Measurements from ENCODE around the gene APOL1.
"Not testable (repeated sequence)": the region's sequence is repeated elsewhere in the genome, so short reads cannot be mapped to it uniquely, and the experiment has no call there.

DNA sequence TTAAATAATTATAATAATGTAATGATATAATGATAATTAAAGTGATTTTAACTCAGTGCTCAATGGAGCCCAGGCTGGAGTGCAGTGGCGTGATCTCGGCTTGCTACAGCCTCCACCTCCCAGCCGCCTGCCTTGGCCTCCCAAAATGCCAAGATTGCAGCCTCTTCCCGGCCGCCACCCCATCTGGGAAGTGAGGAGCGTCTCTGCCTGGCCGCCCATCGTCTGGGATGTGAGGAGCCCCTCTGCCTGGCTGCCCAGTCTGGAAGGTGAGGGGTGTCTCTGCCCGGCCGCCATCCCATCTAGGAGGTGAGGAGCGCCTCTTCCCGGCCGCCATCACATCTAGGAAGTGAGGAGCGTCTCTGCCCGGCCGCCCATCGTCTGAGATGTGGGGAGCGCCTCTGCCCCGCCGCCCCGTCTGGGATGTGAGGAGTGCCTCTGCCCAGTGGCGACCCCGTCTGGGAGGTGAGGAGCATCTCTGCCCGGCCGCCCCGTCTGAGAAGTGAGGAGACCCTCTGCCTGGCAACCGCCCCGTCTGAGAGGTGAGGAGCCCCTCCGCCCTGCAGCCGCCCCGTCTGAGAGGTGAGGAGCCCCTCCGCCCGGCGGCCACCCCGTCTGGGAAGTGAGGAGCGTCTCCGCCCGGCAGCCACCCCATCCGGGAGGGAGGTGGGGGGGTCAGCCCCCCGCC, 37.6 kb downstream of the APOL1 start:
- not testable (repeated sequence) for TF ChIP-seq GATA3 (IDR thresholded peaks at IDR 0.05; ENCODE audit: borderline replicate concordance); CTCF (IDR thresholded peaks at IDR 0.05); RCOR1 (IDR thresholded peaks at IDR 0.05; ENCODE audit: low read depth, low read length); RAD21 (conservative IDR thresholded peaks at IDR 0.05 in 1 of 2, IDR thresholded peaks at IDR 0.05 in 1 of 2); POLR2A (IDR thresholded peaks at IDR 0.05; ENCODE audit: low read length); PHF8 (IDR thresholded peaks at IDR 0.05; ENCODE audit: borderline replicate concordance, low read depth); ESRRA (IDR thresholded peaks at IDR 0.05; ENCODE audit: borderline replicate concordance, low read length)
- TF ChIP-seq, protein P1, sequence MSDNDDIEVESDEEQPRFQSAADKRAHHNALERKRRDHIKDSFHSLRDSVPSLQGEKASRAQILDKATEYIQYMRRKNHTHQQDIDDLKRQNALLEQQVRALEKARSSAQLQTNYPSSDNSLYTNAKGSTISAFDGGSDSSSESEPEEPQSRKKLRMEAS (IDR thresholded peaks at IDR 0.05) = not testable (repeated sequence)
- TF ChIP-seq, protein P2, sequence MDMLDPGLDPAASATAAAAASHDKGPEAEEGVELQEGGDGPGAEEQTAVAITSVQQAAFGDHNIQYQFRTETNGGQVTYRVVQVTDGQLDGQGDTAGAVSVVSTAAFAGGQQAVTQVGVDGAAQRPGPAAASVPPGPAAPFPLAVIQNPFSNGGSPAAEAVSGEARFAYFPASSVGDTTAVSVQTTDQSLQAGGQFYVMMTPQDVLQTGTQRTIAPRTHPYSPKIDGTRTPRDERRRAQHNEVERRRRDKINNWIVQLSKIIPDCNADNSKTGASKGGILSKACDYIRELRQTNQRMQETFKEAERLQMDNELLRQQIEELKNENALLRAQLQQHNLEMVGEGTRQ (IDR thresholded peaks at IDR 0.05) = not testable (repeated sequence)
- TF ChIP-seq, protein P3, sequence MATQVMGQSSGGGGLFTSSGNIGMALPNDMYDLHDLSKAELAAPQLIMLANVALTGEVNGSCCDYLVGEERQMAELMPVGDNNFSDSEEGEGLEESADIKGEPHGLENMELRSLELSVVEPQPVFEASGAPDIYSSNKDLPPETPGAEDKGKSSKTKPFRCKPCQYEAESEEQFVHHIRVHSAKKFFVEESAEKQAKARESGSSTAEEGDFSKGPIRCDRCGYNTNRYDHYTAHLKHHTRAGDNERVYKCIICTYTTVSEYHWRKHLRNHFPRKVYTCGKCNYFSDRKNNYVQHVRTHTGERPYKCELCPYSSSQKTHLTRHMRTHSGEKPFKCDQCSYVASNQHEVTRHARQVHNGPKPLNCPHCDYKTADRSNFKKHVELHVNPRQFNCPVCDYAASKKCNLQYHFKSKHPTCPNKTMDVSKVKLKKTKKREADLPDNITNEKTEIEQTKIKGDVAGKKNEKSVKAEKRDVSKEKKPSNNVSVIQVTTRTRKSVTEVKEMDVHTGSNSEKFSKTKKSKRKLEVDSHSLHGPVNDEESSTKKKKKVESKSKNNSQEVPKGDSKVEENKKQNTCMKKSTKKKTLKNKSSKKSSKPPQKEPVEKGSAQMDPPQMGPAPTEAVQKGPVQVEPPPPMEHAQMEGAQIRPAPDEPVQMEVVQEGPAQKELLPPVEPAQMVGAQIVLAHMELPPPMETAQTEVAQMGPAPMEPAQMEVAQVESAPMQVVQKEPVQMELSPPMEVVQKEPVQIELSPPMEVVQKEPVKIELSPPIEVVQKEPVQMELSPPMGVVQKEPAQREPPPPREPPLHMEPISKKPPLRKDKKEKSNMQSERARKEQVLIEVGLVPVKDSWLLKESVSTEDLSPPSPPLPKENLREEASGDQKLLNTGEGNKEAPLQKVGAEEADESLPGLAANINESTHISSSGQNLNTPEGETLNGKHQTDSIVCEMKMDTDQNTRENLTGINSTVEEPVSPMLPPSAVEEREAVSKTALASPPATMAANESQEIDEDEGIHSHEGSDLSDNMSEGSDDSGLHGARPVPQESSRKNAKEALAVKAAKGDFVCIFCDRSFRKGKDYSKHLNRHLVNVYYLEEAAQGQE (IDR thresholded peaks at IDR 0.05) = not testable (repeated sequence)
